Chondrocyte (in vitro differentiated cells): ENCODE data around the gene BCL2L1. TPM values are rescaled to one million over a fixed set of nuclear protein-coding genes. Genes with fewer than 3 reads are reported as not detected.

Source experiments
- DNase-seq: peaks from one replicate; pipeline ENCODE4 v3.0.0; 2021; ENCODE audit warnings: mixed read lengths, low spot score
- H3K27ac Mint-ChIP-seq: one replicate; pipeline ENCODE4 v1.8.0; 2021; ENCODE audit warnings: mild to moderate bottlenecking, moderate library complexity, mixed read lengths; ENCODE audit not compliant: unreplicated experiment
- H3K27me3 Mint-ChIP-seq: 2 replicates; pipeline ENCODE4 v1.8.0; 2021; ENCODE audit warnings: low read depth, mixed read lengths
- H3K36me3 Mint-ChIP-seq: 2 replicates; pipeline ENCODE4 v1.8.0; 2021; ENCODE audit warnings: low read depth, mixed read lengths
- H3K4me1 Mint-ChIP-seq: 2 replicates; pipeline ENCODE4 v1.8.0; 2021; ENCODE audit warnings: low read depth, mild to moderate bottlenecking, mixed read lengths
- H3K4me3 Mint-ChIP-seq: one replicate; pipeline ENCODE4 v1.8.0; 2021; ENCODE audit warnings: mild to moderate bottlenecking, moderate library complexity, mixed read lengths; ENCODE audit not compliant: unreplicated experiment
- H3K9me3 Mint-ChIP-seq: 2 replicates; pipeline ENCODE4 v1.8.0; 2021; ENCODE audit warnings: low read depth, mixed read lengths
- CTCF ChIP-seq: fragments of 200-600 bp; sonication (generic); IDR thresholded peaks from 2 replicates; pipeline ENCODE4 v1.5.0; 2021; ENCODE audit warnings: antibody characterized with exemption, mild to moderate bottlenecking, moderate library complexity
- total RNA-seq: library from RNA; stranded (reverse); gene quantifications from 3 replicates; pipeline ENCODE4 v1.2.1, GENCODE V29; 2021

BCL2L1 gene
- total RNA-seq, 1 donor from 2014 or later = 90.7 TPM

DNA sequence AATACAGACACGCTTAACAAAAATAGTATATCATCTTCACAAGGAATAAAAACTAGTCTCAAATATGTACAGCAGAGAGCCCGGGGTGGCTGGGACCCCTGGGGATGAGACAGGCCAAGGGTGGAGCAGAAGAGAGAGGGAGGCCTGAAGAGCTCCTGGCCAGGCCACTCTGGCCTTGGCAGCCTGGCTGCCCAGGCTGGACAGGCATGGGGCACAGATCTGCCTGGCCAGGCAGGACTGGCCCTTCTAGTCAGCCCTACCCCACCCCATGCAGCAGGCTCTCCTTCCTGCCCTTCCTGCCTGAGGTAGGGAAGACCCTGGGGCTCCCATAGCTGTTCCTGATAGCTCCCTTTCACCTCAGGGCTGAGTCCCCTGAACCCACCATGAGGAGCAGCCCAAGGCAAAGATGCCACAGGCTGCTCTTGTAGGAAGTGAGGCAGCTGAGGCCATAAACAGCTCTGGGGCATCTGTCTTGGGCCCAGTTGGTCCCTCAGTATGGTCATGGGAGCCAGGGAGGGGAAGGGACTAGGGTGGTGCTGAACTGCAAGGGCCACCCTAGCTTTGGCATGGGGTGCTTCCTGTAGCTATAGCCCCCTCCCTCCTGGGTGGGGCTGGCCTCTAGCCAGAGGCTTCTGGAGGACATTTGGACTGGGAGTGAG, 57.8 kb downstream of the BCL2L1 start:
- Mint-ChIP-seq H3K36me3 (peaks cover 26% of the 10 kb centered on the region), H3K4me3 (no peak overlapping the region), H3K9me3 (no peaks in the 10 kb centered on the region), H3K4me1 (peaks cover 39% of the 10 kb centered on the region), H3K27me3 (no peaks in the 10 kb centered on the region), H3K27ac (peak overlapping the region; percentile 58)
- TF ChIP-seq CTCF = no peak
- DNase-seq = no peak

GRCh38 chr20:31663838-31664695, 58.6 kb downstream of the BCL2L1 start:
- no peak for DNase-seq
- peaks cover 35% of the 10 kb centered on the region for H3K4me1 Mint-ChIP-seq
- H3K27me3 Mint-ChIP-seq = no peaks in the 10 kb centered on the region
- H3K36me3 Mint-ChIP-seq = peaks cover 21% of the 10 kb centered on the region
- TF ChIP-seq CTCF = no peak
- no peaks in the 10 kb centered on the region for H3K9me3 Mint-ChIP-seq
- peak overlapping the region; percentile 85 for H3K27ac Mint-ChIP-seq
- H3K4me3 Mint-ChIP-seq = no peak overlapping the region

DNA sequence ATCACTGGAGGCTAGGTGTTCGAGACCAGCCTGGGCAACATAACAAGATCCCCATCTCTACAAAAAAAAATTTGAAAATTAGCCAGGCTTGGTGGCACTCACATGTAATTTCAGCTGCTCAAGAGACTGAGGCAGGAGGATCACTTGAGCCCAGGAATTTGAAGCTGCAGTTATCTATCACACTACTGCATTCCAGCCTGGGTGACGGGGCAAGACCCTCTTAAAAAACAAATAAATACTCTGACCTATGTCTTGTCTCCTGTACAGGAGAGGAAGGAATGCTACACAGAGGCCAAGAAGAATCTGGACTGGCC, 59.2 kb downstream of the BCL2L1 start:
- Mint-ChIP-seq H3K36me3 (peaks cover 21% of the 10 kb centered on the region), H3K4me1 (peaks cover 35% of the 10 kb centered on the region), H3K4me3 (no peak overlapping the region)

GRCh38 chr20:31662372-31662854, 60.3 kb downstream of the BCL2L1 start:
- Mint-ChIP-seq H3K4me1 (peaks cover 35% of the 10 kb centered on the region), H3K9me3 (no peaks in the 10 kb centered on the region), H3K27me3 (no peaks in the 10 kb centered on the region), H3K27ac (peak overlapping the region; percentile 82), H3K4me3 (peak overlapping the region; percentile 66), H3K36me3 (peaks cover 15% of the 10 kb centered on the region)
- DNase-seq = no peak
- no peak for TF ChIP-seq CTCF

More for the DNA sequence above, 59.2 kb downstream of the BCL2L1 start:
- TF ChIP-seq CTCF = no peak
- Mint-ChIP-seq H3K9me3 (no peaks in the 10 kb centered on the region), H3K27me3 (no peaks in the 10 kb centered on the region), H3K27ac (peak overlapping the region; percentile 85)
- no peak for DNase-seq

DNA sequence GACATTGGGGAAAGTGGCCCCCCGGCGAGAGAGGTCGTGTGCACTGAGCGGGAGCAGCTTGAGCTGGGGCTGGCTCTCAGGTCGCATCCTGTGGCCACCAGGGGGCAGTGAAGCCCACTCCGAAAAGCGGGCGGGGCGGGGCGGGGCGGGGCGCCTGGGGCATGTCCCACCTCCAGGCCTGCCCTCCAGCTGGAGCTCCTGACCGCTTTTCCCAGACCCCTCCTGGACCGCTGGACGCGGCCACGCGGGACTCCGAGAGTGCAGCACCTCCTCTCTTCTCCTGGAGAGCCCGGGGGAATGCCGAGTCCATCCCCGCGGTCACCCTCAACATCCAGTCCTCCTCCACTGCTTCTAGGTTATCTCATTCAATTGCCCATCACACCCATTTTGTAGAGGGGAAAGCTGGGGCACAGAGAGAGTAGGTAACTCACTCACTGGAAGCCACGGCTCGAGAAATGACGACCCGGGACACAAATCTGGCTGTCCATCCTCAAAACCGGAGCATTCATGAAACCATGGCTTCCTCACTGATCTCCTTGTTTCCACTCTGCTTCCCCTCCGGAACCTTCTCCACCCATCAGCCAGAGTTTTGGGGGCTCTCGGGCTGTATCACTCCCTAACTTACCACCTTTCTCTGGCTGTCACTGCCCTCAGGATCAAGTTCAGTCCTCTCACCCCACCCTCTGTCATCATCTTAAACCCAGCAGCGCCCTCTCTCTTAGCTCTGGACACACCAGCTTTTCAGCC, 60.9 kb downstream of the BCL2L1 start:
- peak overlapping the region; percentile 82 for H3K27ac Mint-ChIP-seq
- peak; percentile 91 for TF ChIP-seq CTCF
- H3K36me3 Mint-ChIP-seq = peaks cover 15% of the 10 kb centered on the region
- no peaks in the 10 kb centered on the region for H3K9me3 Mint-ChIP-seq
- peaks cover 34% of the 10 kb centered on the region for H3K4me1 Mint-ChIP-seq
- peak overlapping the region; percentile 66 for H3K4me3 Mint-ChIP-seq
- no peak for DNase-seq
- H3K27me3 Mint-ChIP-seq = no peaks in the 10 kb centered on the region
